Measurements from ENCODE around the gene REX1BD.
A peak's percentile ranks its signal among the peaks of the same experiment; 100 is the strongest.

The REX1BD gene

GRCh38 chr19:18636969-18637629 lies 48.5 kb downstream of the REX1BD start, which contains the start of gene KLHL26:
KLHL26 (plus strand) TSS chr19:18637028; CDS start chr19:18637055, 27 bp downstream.
- Histone ChIP-seq H3K27ac (peak within 1 kb of the TSS; percentile 32; the same call in 1 of the 2 replicates), H3K79me2 (ENCODE audit: insufficient read depth, low read depth) (peaks cover 9% of the 10 kb centered on the region; the same call in 1 of the 2 replicates), H2AFZ (ENCODE audit: low read depth) (peak within 1 kb of the TSS; percentile 71), H4K20me1 (ENCODE audit: insufficient read depth) (no peaks in the 10 kb centered on the region), H3K4me1 (ENCODE audit: low read depth, poor library complexity, severe bottlenecking) (peaks cover 29% of the 10 kb centered on the region), H3K27me3 (ENCODE audit: insufficient read depth, low read depth) (no peaks in the 10 kb centered on the region; the same call in 1 of the 2 replicates), H3K36me3 (ENCODE audit: insufficient read depth) (no peaks in the 10 kb centered on the region), H3K4me3 (IDR thresholded peaks at IDR 0.05; ENCODE audit: insufficient read depth, low read depth, low read length) (no peak within 1 kb of the TSS), H3K9ac (peak within 1 kb of the TSS; percentile 89), H3K4me2 (peak within 1 kb of the TSS; percentile 88)
- no peak for TF ChIP-seq CTCF (conservative IDR thresholded peaks at IDR 0.05; ENCODE audit: low read depth, low read length)

- H3K36me3 ChIP-seq (ENCODE audit: insufficient read depth): no peaks in the 10 kb centered on the region
- no peak overlapping the region for H2AFZ ChIP-seq (ENCODE audit: low read depth)
- H3K27ac ChIP-seq: no peak overlapping the region
- H3K9ac ChIP-seq: peak overlapping the region; percentile 89; the same call in 1 of the 2 replicates
- H3K4me1 ChIP-seq (ENCODE audit: low read depth, poor library complexity, severe bottlenecking): peaks cover 22% of the 10 kb centered on the region
- H3K4me3 ChIP-seq (IDR thresholded peaks at IDR 0.05; ENCODE audit: insufficient read depth, low read depth, low read length): no peak overlapping the region
- H3K79me2 ChIP-seq (ENCODE audit: insufficient read depth, low read depth): peaks cover 9% of the 10 kb centered on the region; the same call in 1 of the 2 replicates
- TF ChIP-seq CTCF (conservative IDR thresholded peaks at IDR 0.05; ENCODE audit: low read depth, low read length): no peak
- no peaks in the 10 kb centered on the region for H4K20me1 ChIP-seq (ENCODE audit: insufficient read depth)
- peak overlapping the region; percentile 53 for H3K4me2 ChIP-seq
- no peaks in the 10 kb centered on the region for H3K27me3 ChIP-seq (ENCODE audit: insufficient read depth, low read depth)
Measured at GRCh38 chr19:18637673-18638630, 49.4 kb downstream of the REX1BD start.

GRCh38 chr19:18639706-18640243 lies 51.2 kb downstream of the REX1BD start:
- Histone ChIP-seq H3K27ac (no peak overlapping the region), H3K36me3 (ENCODE audit: insufficient read depth) (no peaks in the 10 kb centered on the region), H3K4me1 (ENCODE audit: low read depth, poor library complexity, severe bottlenecking) (peaks cover 16% of the 10 kb centered on the region), H3K79me2 (ENCODE audit: insufficient read depth, low read depth) (peaks cover 9% of the 10 kb centered on the region; the same call in 1 of the 2 replicates), H3K4me3 (IDR thresholded peaks at IDR 0.05; ENCODE audit: insufficient read depth, low read depth, low read length) (no peak overlapping the region), H3K9ac (no peak overlapping the region), H3K27me3 (ENCODE audit: insufficient read depth, low read depth) (no peaks in the 10 kb centered on the region), H3K4me2 (no peak overlapping the region), H2AFZ (ENCODE audit: low read depth) (no peak overlapping the region), H4K20me1 (ENCODE audit: insufficient read depth) (no peaks in the 10 kb centered on the region)
- TF ChIP-seq CTCF (conservative IDR thresholded peaks at IDR 0.05; ENCODE audit: low read depth, low read length): no peak

Data from KMS-11 (cell line).